T-helper 1 cell treated with Interleukin-12 subunit alpha and Interleukin-12 subunit beta and Interleukin-4 antibody, amounts not matched to agents 30 ng/mL and 1 ng/mL, for 36 hours (primary cell): ENCODE measurements around the gene FAIM2. TPM values are rescaled to one million over a fixed set of nuclear protein-coding genes. Genes with fewer than 3 reads are reported as not detected.

Experiments used
- intact Hi-C: fragments of 100-400 bp; cut with micrococcal nuclease; formaldehyde crosslinking; loops from one replicate; pipeline ENCODE4 v1.15.1; 2024
- total RNA-seq: library from RNA; stranded (reverse); gene quantifications from 2 replicates; pipeline ENCODE4 v1.2.3, GENCODE V29; 2022

FAIM2 gene
- total RNA-seq, 1 donor from 2014 or later: 0.83 TPM

- intact Hi-C loops: no loop called here
Observed at GRCh38 chr12:49920241-49920914, 16.7 kb upstream of the FAIM2 start.

GRCh38 chr12:49917788-49918173 lies 14.1 kb upstream of the FAIM2 start:
- intact Hi-C loops: no loop called here

DNA sequence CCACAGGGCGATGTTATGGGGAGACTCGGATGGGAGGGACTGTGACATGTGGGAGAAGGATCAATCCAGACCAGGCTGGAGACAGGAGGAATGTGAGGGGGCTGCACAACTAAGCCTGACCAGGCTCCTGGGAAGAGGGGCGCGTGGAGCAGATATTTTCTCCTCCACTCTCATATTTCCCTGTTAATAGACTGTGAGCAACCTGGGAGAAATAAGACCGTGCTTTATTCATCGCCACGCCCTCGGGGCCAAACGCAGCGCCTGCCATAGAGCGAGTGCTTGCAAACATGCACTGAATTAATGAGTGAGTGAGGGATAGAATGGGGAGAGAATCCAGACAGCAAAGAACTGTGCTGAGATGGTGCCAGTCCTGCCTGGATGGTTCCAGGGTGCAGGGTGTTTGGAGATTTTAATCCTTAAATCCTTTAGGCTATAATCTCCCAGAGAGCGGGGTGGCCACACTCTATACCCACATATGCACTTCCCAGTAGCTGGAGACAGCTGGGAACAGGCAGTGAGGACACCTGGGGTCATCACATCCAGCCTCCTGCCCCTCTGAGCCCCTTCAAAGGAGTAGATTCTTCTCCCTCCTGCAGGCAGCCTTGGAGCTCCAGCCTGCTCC lies 13.6 kb upstream of the FAIM2 start:
- intact Hi-C loops: no loop called here

GRCh38 chr12:49916129-49916919 lies 12.6 kb upstream of the FAIM2 start:
- intact Hi-C loops: no loop called here

DNA sequence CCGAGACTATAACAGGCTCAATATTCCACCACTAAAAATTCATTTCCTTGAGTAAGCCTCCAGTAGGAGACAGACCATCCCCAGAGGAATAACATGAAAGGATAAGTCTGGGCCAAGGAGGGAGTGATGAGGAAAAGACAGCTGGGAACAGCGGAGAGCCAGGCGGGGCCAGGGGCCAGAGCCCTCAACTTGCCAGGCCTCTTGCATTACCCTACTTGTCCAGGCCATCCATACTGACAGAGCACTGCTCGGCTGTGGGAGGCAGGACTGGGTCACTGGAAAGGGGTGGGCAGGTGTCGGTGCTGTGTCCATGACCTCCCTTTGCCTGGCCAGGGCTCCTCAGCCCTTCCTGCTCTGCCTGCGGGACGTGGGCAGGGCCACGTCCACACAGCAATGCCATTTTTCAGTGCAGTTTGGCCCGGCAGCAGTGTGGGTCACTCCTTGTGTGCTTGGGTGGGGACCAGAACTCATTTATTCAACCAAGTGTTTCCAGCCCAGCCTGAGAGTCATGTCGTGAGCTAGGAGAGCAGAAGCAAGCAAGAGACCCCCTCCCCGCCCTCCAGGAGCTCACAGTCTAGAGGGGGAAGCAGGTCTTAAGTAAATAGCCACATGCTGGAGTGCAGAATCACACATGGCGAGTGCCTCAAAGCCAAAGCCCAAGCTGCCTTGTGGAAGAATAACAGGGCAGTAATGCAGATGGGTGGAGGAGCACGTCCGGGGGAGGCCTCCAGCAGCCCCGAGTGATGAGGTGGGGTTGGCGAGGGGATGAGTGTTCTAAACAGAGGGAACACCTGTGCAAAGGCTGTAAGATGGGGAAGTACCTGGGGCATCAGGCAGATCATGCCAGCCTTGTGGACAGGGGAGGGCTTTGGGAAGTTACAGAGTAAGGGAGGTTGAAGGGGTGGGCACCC lies 8.9 kb upstream of the FAIM2 start:
- intact Hi-C loops: no loop called here

DNA sequence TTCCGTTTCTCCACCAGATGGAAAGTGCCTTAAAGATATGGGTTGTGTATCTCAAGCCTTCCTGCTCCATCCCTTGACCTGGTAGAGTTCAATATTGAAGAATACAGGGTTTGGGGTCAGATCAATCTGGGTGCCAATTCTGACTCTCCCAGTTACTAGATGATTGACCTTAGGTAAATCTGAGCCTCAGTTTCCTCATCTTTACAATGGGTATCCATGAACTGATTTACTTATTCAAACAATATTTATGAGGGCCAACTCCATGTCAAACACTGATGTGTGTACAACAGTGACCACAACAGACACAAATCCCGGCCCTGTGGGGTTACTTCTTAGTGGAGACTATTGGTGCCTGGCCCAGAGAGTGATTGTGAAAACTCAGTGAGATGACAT lies 7.5 kb upstream of the FAIM2 start:
- intact Hi-C loops: no loop called here

DNA sequence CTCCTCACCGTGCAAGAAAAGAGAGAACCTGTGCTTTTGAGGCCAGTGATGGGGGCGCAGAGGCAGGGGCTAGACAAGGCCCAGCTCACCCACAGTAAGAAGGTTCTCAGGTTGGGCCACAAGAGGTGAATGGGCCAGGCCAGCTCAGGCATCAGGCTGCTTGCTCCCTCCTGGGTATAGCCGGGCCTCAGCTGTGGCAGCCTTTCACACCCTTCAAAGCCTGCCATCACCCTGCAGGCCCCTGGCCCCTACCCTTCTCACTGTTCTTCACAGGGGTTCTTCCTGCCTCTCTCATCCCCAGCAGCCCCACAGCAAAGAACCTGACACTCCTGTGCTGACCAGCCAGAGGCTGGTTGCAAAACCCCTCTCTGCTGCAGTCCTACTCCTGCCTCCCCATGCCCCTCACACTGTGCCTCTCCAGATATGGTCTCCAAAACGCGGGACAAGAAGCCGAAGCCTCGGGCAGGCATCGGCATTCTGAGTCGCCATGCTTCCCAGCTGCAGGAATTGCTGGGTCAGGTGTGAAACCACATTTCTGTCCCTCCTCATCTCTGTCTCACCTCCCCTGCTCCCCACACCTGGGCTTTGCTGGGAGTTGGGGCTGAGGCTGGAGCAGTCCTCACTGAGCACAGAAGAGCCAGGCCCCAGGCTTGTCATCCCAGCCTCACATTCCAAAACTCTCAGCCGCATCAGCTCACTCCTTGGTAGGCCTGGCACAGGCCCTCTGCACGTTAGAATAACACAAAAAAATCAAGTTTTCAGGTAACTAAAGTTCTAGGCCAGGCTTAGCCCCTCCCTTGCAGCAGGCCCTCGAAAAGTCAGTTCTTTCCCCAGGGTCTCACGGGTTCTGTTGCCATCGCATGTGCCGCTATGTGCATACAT lies 6.9 kb upstream of the FAIM2 start:
- intact Hi-C loops: no loop called here

GRCh38 chr12:49909826-49910225 lies 6.1 kb upstream of the FAIM2 start:
- intact Hi-C loops: no loop called here

- intact Hi-C loops: no loop called here
Observed at GRCh38 chr12:49909356-49909755, 5.7 kb upstream of the FAIM2 start.

DNA sequence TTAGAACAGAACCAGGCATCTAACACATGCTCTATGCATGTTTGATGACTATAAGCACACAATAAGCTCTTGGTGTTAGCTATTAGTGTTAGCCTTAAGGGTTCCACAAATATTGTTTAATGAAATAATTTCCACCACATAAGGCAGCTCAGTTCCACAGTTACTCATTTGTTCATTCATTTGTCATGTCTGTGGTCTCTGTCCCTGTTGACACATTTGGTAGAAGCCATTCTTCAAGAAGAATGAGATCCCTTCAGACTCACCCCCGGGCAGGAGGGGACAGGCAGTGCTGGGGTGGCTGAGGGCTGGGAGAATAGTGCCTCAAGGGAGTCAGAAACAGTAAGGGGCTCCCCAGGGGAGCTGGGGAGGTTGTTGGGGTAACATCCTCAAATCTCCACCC lies 3.7 kb upstream of the FAIM2 start:
- intact Hi-C loops: no loop called here

DNA sequence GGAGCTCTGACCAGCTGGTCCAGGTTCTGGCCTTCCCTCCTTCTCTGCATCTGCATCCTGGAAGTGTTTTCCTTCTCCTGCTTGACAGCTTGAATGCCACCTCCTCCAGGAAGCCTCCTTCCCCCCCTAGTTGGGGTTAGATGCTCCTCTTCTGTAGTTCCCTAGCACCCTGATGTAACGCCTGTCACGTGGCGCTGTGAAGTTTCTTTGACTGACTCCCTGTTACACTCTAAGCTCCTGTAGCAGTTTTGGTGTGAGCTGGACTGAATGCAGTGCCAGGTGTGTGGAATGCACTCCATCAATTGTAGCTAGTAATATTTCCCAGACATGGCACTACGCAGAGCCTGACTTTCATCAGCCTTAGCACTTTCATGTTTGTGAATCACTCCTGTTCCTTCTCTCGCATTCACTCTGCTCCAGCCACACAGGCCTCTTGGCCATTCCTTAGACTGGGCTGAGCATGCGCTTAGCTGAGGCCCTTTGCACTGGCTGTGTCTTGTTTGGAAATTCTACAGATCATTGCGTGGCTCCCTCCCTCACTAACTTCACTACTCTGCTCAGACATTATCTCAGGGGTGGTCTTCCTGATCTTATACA lies 2.1 kb upstream of the FAIM2 start:
- intact Hi-C loops: no loop called here

- intact Hi-C loops: no loop called here
Observed at GRCh38 chr12:49904601-49905000, 901 bp upstream of the FAIM2 start.

- intact Hi-C loops: no loop called here
Observed at GRCh38 chr12:49903351-49903699, 375 bp downstream of the FAIM2 start.

DNA sequence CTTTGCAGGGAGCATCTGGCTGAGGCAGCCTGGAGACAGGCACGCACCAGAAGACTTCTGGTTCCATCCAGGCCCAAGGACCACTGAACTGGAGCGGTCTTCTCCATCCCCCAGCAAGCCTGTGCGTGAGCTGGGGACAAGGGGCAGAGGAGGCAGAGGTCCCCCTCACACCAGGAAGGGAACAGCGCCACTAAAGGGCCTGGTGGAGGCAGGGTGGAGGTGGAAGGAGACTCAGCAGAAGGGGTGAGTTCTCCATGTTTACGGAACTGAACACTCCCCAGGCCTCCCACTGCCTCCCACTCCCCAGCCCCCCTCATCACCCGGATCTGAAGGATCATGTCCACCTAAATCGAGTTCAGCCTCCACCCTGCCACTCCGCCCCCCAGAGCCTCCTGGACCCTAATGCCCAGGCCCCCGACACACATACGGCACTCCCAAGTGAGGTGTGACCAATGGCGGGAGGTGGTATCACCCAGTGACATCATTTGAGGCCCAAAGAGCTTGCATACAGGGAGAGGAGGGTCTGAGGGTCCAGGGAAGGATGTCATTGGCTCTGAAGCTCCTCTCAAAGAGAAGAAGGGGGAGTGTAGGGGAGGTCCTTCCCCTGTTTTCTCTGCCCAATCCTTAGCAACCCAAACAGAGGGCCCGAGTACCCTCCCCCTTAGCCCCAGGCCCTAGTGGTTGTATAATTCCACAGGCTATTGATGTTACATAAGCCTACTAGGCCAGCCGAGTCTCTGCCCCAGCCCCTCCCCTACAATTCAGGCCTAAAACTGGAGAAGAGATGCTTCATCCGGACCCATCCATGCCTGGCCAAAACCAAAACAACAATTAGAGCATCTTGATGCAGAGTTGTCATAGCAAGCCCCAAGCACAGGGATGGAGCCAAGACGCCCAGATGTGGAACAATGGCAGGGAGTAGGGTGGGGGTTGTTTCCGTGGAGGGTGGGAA lies 1.0 kb downstream of the FAIM2 start:
- intact Hi-C loops: no loop called here

DNA sequence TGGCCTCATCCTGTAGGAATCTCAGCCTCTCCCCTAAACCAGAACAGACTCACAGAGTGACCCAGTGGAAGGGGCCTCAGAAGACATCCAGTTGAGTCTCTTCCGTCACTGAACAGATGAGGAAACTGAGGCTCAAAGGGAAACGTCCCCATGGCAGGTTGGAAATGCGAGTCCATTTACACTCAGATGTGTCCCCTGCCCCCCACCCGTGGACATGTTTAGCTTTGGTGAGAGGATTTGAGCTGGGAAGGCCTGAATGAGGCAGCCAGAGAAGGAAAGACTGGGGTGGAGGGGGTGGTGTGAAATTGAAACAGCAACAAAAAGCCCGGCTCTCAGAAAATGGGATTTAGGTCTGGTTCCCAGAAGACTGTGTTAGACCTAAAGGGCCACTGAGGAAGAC lies 1.7 kb downstream of the FAIM2 start:
- intact Hi-C loops: no loop called here

GRCh38 chr12:49901026-49901425 lies 2.7 kb downstream of the FAIM2 start:
- intact Hi-C loops: no loop called here

- intact Hi-C loops: no loop called here
Observed at GRCh38 chr12:49900371-49900770, 3.3 kb downstream of the FAIM2 start.

GRCh38 chr12:49899921-49900320 lies 3.8 kb downstream of the FAIM2 start:
- intact Hi-C loops: no loop called here

- intact Hi-C loops: no loop called here
Observed at GRCh38 chr12:49899286-49899843, 4.3 kb downstream of the FAIM2 start.
